Activated CD8-positive, alpha-beta T cell treated with anti-CD3 and anti-CD28 coated beads for 36 hours (primary cell): ENCODE measurements around the gene PGM2. TPM values are rescaled to one million over a fixed set of nuclear protein-coding genes. Genes with fewer than 3 reads are reported as not detected.

ENCODE experiments used
- ATAC-seq: fragments of 200-7000 bp; cut with Tn5 transposase; one replicate; pipeline ENCODE4 v1.10.0; 2021; ENCODE audit warnings: mild to moderate bottlenecking, moderate library complexity
- CTCF ChIA-PET: fragments of 350-600 bp; sonication (Branson Sonifier 250); formaldehyde crosslinking; loops from one replicate; lab custom pipeline; 2021; ENCODE audit warnings: antibody characterized with exemption; lab: Charles Lee
- POLR2A ChIA-PET: fragments of 350-600 bp; sonication (Branson Sonifier 250); formaldehyde crosslinking; loops from one replicate; lab custom pipeline; 2021; ENCODE audit warnings: antibody characterized with exemption; lab: Charles Lee
- DNase-seq: peaks from one replicate; pipeline ENCODE4 v3.0.0-alpha.2; 2020
- H3K27ac Mint-ChIP-seq: one replicate; pipeline ENCODE4 v1.8.0; 2021; ENCODE audit warnings: mild to moderate bottlenecking, mixed read lengths
- H3K27me3 Mint-ChIP-seq: one replicate; pipeline ENCODE4 v1.8.0; 2021; ENCODE audit warnings: mixed read lengths
- H3K36me3 Mint-ChIP-seq: one replicate; pipeline ENCODE4 v1.8.0; 2021; ENCODE audit warnings: low read depth, mixed read lengths
- H3K4me1 Mint-ChIP-seq: one replicate; pipeline ENCODE4 v1.8.0; 2021; ENCODE audit warnings: low read depth, mixed read lengths
- H3K4me3 Mint-ChIP-seq: one replicate; pipeline ENCODE4 v1.8.0; 2021; ENCODE audit warnings: mild to moderate bottlenecking, moderate library complexity, mixed read lengths
- H3K9me3 Mint-ChIP-seq: one replicate; pipeline ENCODE4 v1.8.0; 2021; ENCODE audit warnings: mixed read lengths
- intact Hi-C: fragments of 100-400 bp; cut with micrococcal nuclease; formaldehyde crosslinking; loops from one replicate; pipeline ENCODE4 v1.10.0; 2022
- total RNA-seq, 2 experiments: library from RNA; stranded (reverse); gene quantifications; one replicate each; pipeline ENCODE4 v1.2.3, GENCODE V29; 2021
- TF ChIP-seq, protein P1 (sequence below): fragments of 200-600 bp; IDR thresholded peaks from one replicate; pipeline ENCODE4 v1.8.0; 2022; ENCODE audit warnings: antibody characterized with exemption, mild to moderate bottlenecking

Gene PGM2
- total RNA-seq, 2 experiments from 2014 or later, result 63.0 to 67.6 TPM

GRCh38 chr4:37847311-37847884 is 20.9 kb downstream of the PGM2 start:
- Mint-ChIP-seq H3K27me3 (no peaks in the 10 kb centered on the region), H3K4me3 (no peak overlapping the region), H3K36me3 (peaks cover 37% of the 10 kb centered on the region), H3K27ac (no peak overlapping the region), H3K4me1 (no peaks in the 10 kb centered on the region), H3K9me3 (no peaks in the 10 kb centered on the region)
- intact Hi-C loops, result no loop called here
- CTCF ChIA-PET, result interaction anchor here (1.0 kb wide), 1 partner anchor 188 kb away, joined by 4 read pairs; no protein-coding TSS in a partner anchor
- POLR2A ChIA-PET, result interaction anchor here (0.6 to 1.1 kb wide), 4 partner anchors 9 to 21 kb away, joined by 3 to 4 read pairs (median 3); partner anchors contain the start of gene PGM2
- no peak for ATAC-seq
- DNase-seq, result no peak
- TF ChIP-seq, protein P1, sequence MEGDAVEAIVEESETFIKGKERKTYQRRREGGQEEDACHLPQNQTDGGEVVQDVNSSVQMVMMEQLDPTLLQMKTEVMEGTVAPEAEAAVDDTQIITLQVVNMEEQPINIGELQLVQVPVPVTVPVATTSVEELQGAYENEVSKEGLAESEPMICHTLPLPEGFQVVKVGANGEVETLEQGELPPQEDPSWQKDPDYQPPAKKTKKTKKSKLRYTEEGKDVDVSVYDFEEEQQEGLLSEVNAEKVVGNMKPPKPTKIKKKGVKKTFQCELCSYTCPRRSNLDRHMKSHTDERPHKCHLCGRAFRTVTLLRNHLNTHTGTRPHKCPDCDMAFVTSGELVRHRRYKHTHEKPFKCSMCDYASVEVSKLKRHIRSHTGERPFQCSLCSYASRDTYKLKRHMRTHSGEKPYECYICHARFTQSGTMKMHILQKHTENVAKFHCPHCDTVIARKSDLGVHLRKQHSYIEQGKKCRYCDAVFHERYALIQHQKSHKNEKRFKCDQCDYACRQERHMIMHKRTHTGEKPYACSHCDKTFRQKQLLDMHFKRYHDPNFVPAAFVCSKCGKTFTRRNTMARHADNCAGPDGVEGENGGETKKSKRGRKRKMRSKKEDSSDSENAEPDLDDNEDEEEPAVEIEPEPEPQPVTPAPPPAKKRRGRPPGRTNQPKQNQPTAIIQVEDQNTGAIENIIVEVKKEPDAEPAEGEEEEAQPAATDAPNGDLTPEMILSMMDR, result no peak

- no peak for DNase-seq
Observed at GRCh38 chr4:37852376-37852775, 25.9 kb downstream of the PGM2 start.

DNA sequence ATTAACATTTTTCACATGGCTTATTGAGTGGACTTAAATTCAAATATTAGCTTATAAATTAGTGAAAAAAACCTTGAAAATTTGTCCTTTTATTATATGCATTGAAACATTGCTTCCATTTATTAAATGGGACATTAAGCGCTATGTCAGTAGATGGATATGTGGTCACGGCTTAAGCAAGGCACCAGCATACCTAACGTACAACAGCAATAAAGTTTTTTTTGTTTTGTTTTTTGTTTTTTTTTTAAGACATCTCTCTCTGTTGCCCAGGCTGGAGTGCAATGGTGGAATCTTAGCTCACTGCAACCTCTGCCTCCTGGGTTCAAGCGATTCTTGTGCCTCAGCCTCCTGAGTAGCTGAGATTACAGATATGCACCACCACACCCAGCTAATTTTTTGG is 31.6 kb downstream of the PGM2 start:
- TF ChIP-seq, protein P1, result no peak
- POLR2A ChIA-PET, result interaction anchor here (0.6 kb wide), 1 partner anchor 27 kb away, joined by 3 read pairs; no protein-coding TSS in a partner anchor
- CTCF ChIA-PET, result no interaction called here
- H3K4me3 Mint-ChIP-seq, result no peak overlapping the region
- peaks cover 30% of the 10 kb centered on the region for H3K36me3 Mint-ChIP-seq
- ATAC-seq (no peak), DNase-seq (no peak)
- H3K4me1 Mint-ChIP-seq, result no peaks in the 10 kb centered on the region
- intact Hi-C loops, result no loop called here
- no peaks in the 10 kb centered on the region for H3K9me3 Mint-ChIP-seq
- H3K27me3 Mint-ChIP-seq, result no peaks in the 10 kb centered on the region
- H3K27ac Mint-ChIP-seq, result no peak overlapping the region

More at GRCh38 chr4:37852376-37852775, 25.9 kb downstream of the PGM2 start:
- no peaks in the 10 kb centered on the region for H3K9me3 Mint-ChIP-seq
- CTCF ChIA-PET, result interaction anchor here (0.6 to 1.4 kb wide), 2 partner anchors 10 to 14 kb away, joined by 3 to 5 read pairs; no protein-coding TSS in a partner anchor
- POLR2A ChIA-PET, result no interaction called here
- intact Hi-C loops, result no loop called here
- H3K4me1 Mint-ChIP-seq, result no peaks in the 10 kb centered on the region
- H3K27ac Mint-ChIP-seq, result no peak overlapping the region
- no peaks in the 10 kb centered on the region for H3K27me3 Mint-ChIP-seq
- peaks cover 40% of the 10 kb centered on the region for H3K36me3 Mint-ChIP-seq
- no peak for ATAC-seq
- H3K4me3 Mint-ChIP-seq, result no peak overlapping the region
- TF ChIP-seq, protein P1, result no peak

- POLR2A ChIA-PET, result interaction anchor here (1.3 kb wide), 1 partner anchor 11 kb away, joined by 4 read pairs; no protein-coding TSS in a partner anchor
- intact Hi-C loops, result no loop called here
Observed at GRCh38 chr4:37858872-37859271, 32.4 kb downstream of the PGM2 start.

More at GRCh38 chr4:37858872-37859271, 32.4 kb downstream of the PGM2 start:
- ATAC-seq (no peak), DNase-seq (no peak)
- H3K4me1 Mint-ChIP-seq, result no peaks in the 10 kb centered on the region
- H3K4me3 Mint-ChIP-seq, result no peak overlapping the region
- CTCF ChIA-PET, result no interaction called here
- H3K36me3 Mint-ChIP-seq, result peaks cover 30% of the 10 kb centered on the region
- H3K9me3 Mint-ChIP-seq, result no peaks in the 10 kb centered on the region
- no peaks in the 10 kb centered on the region for H3K27me3 Mint-ChIP-seq
- H3K27ac Mint-ChIP-seq, result no peak overlapping the region
- TF ChIP-seq, protein P1, result no peak
